ENCODE data around the gene DEDD.
"Not testable (repeated sequence)": the region's sequence is repeated elsewhere in the genome, so short reads cannot be mapped to it uniquely, and the experiment has no call there.

The DEDD gene

GRCh38 chr1:161121834-161122233 lies 10.6 kb downstream of the DEDD start:
- DNase-seq: no peak

GRCh38 chr1:161121042-161121650 lies 11.3 kb downstream of the DEDD start:
- DNase-seq: no peak

GRCh38 chr1:161119092-161119903 lies 13.2 kb downstream of the DEDD start:
- DNase-seq: no peak

GRCh38 chr1:161117759-161118581 lies 14.5 kb downstream of the DEDD start, which contains the start of the genes NIT1 and PFDN2:
NIT1 (plus strand) TSS chr1:161118105; CDS start chr1:161118177, 72 bp downstream.
PFDN2 (minus strand) TSS chr1:161118037; CDS start chr1:161118026, 11 bp downstream.
- peak; percentile 74 for DNase-seq

- DNase-seq: not testable (repeated sequence)
Measured at GRCh38 chr1:161115961-161116360, 16.5 kb downstream of the DEDD start.

- no peak for DNase-seq
Measured at GRCh38 chr1:161115132-161115711, 17.2 kb downstream of the DEDD start.

GRCh38 chr1:161114556-161114955 lies 17.9 kb downstream of the DEDD start:
- no peak for DNase-seq

GRCh38 chr1:161113915-161114314 lies 18.6 kb downstream of the DEDD start:
- no peak for DNase-seq

GRCh38 chr1:161111527-161111926 lies 20.9 kb downstream of the DEDD start:
- DNase-seq: no peak

GRCh38 chr1:161111117-161111516 lies 21.4 kb downstream of the DEDD start:
- DNase-seq: no peak

GRCh38 chr1:161106431-161106830 lies 26.0 kb downstream of the DEDD start:
- DNase-seq: no peak

GRCh38 chr1:161100556-161100955 lies 31.9 kb downstream of the DEDD start:
- no peak for DNase-seq

- DNase-seq: no peak
Measured at GRCh38 chr1:161099090-161099802, 33.2 kb downstream of the DEDD start.

GRCh38 chr1:161098210-161099068 lies 34.0 kb downstream of the DEDD start, which contains the start of gene KLHDC9:
KLHDC9 (plus strand) TSS chr1:161098361; CDS start chr1:161098536, 175 bp downstream.
- DNase-seq: peak; percentile 84

GRCh38 chr1:161096530-161096929 lies 35.9 kb downstream of the DEDD start:
- DNase-seq: no peak

- no peak for DNase-seq
Measured at GRCh38 chr1:161096015-161096414, 36.5 kb downstream of the DEDD start.

- no peak for DNase-seq
Measured at GRCh38 chr1:161095230-161095629, 37.2 kb downstream of the DEDD start.

GRCh38 chr1:161094481-161094880 lies 38.0 kb downstream of the DEDD start:
- DNase-seq: no peak

- no peak for DNase-seq
Measured at GRCh38 chr1:161092621-161093028, 39.8 kb downstream of the DEDD start.

GRCh38 chr1:161091796-161092507 lies 40.5 kb downstream of the DEDD start:
- DNase-seq: no peak
